GM23338 (cell line): ENCODE results near the gene CPEB2. TPM values are rescaled to one million over a fixed set of nuclear protein-coding genes. Genes with fewer than 3 reads are reported as not detected.

Experiments
- ATAC-seq: fragments of 200-7000 bp; cut with Tn5 transposase; 3 replicates; pipeline ENCODE4 v1.9.1; 2020
- DNase-seq: peaks from one replicate; pipeline ENCODE4 v3.0.0-alpha.2; 2015; ENCODE audit warnings: low spot score
- H2AFZ ChIP-seq: fragments of 200-600 bp; sonication (generic); 2 replicates; pipeline ENCODE4 v1.8.0; 2016; ENCODE audit warnings: antibody characterized with exemption, mild to moderate bottlenecking, moderate library complexity
- H3F3A ChIP-seq: fragments of 200-600 bp; sonication (generic); replicated peaks from 2 replicates; pipeline ENCODE4 v1.8.0; 2017; ENCODE audit warnings: antibody characterized with exemption, mixed run types, low read depth
- H3K27ac ChIP-seq: fragments of 200-600 bp; sonication (generic); 2 replicates; pipeline ENCODE4 v1.6.1; 2016; ENCODE audit warnings: low read depth
- H3K27me3 ChIP-seq: fragments of 200-600 bp; sonication (generic); 2 replicates; pipeline ENCODE4 v1.8.0; 2016; ENCODE audit warnings: mild to moderate bottlenecking, mixed run types, moderate library complexity; ENCODE audit not compliant: insufficient read depth
- H3K36me3 ChIP-seq: fragments of 200-600 bp; sonication (generic); 2 replicates; pipeline ENCODE4 v1.8.0; 2016; ENCODE audit warnings: mild to moderate bottlenecking; ENCODE audit not compliant: insufficient read depth
- H3K4me1 ChIP-seq: fragments of 200-600 bp; sonication (generic); 2 replicates; pipeline ENCODE4 v1.8.0; 2016; ENCODE audit warnings: mild to moderate bottlenecking, moderate library complexity; ENCODE audit not compliant: insufficient read depth
- H3K4me2 ChIP-seq: fragments of 200-600 bp; sonication (generic); 2 replicates; pipeline ENCODE4 v1.7.1; 2017; ENCODE audit warnings: mixed run types
- H3K4me3 ChIP-seq: fragments of 200-600 bp; sonication (generic); 2 replicates; pipeline ENCODE4 v1.6.1; 2016; ENCODE audit warnings: mixed run types
- H3K79me2 ChIP-seq: fragments of 200-600 bp; sonication (generic); replicated peaks from 2 replicates; pipeline ENCODE4 v1.8.0; 2017; ENCODE audit warnings: mild to moderate bottlenecking; ENCODE audit not compliant: insufficient read depth
- H3K9me2 ChIP-seq: fragments of 200-600 bp; sonication (generic); 2 replicates; pipeline ENCODE4 v1.8.0; 2017; ENCODE audit not compliant: insufficient read depth
- H4K20me1 ChIP-seq: fragments of 200-600 bp; sonication (generic); replicated peaks from 2 replicates; pipeline ENCODE4 v1.8.0; 2017; ENCODE audit warnings: mild to moderate bottlenecking; ENCODE audit not compliant: insufficient read depth
- H3K27ac Mint-ChIP-seq: 2 replicates; pipeline ENCODE4 v1.8.0; 2020; ENCODE audit warnings: inconsistent platforms, mild to moderate bottlenecking, moderate library complexity, mixed read lengths
- H3K27me3 Mint-ChIP-seq: 3 replicates; pipeline ENCODE4 v1.8.0; 2022; ENCODE audit warnings: low read depth, mild to moderate bottlenecking, moderate library complexity, mixed read lengths, inconsistent platforms; ENCODE audit not compliant: insufficient read depth, poor library complexity
- H3K36me3 Mint-ChIP-seq: 3 replicates; pipeline ENCODE4 v1.8.0; 2021; ENCODE audit warnings: low read depth, mild to moderate bottlenecking, inconsistent platforms, moderate library complexity, mixed read lengths
- H3K4me1 Mint-ChIP-seq: 3 replicates; pipeline ENCODE4 v1.8.0; 2020; ENCODE audit warnings: mild to moderate bottlenecking, inconsistent platforms, mixed read lengths
- H3K4me3 Mint-ChIP-seq: 3 replicates; pipeline ENCODE4 v1.8.0; 2021; ENCODE audit warnings: moderate library complexity, mild to moderate bottlenecking, inconsistent platforms, mixed read lengths
- H3K9me3 Mint-ChIP-seq: 3 replicates; pipeline ENCODE4 v1.8.0; 2020; ENCODE audit warnings: moderate library complexity, mild to moderate bottlenecking, inconsistent platforms, mixed read lengths
- CREB1 ChIP-seq: fragments of 250-450 bp; sonication (Bioruptor Pico); IDR thresholded peaks from 2 replicates; pipeline ENCODE4 v1.5.0; 2020; ENCODE audit warnings: low read depth, mild to moderate bottlenecking, moderate library complexity
- ETS1 ChIP-seq: IDR thresholded peaks from 2 replicates; pipeline ENCODE4 v1.6.1; 2016; ENCODE audit warnings: antibody characterized with exemption
- EZH2 ChIP-seq: fragments of 200-600 bp; sonication (generic); IDR thresholded peaks from one replicate; pipeline ENCODE4 v1.8.0; 2017; ENCODE audit warnings: antibody characterized with exemption, mild to moderate bottlenecking, low read depth; ENCODE audit not compliant: unreplicated experiment
- EZH2phosphoT487 ChIP-seq: fragments of 200-600 bp; sonication (generic); IDR thresholded peaks from one replicate; pipeline ENCODE4 v1.8.1; 2018; ENCODE audit warnings: antibody characterized with exemption; ENCODE audit not compliant: unreplicated experiment
- JUNB ChIP-seq: IDR thresholded peaks from one replicate; pipeline ENCODE4 v1.6.1; 2016; ENCODE audit warnings: antibody characterized with exemption; ENCODE audit not compliant: unreplicated experiment
- NANOG ChIP-seq: IDR thresholded peaks from 2 replicates; pipeline ENCODE4 v1.6.1; 2016; ENCODE audit warnings: antibody characterized with exemption, borderline replicate concordance
- POLR2AphosphoS5 ChIP-seq: IDR thresholded peaks from 2 replicates; pipeline ENCODE4 v1.6.1; 2016; ENCODE audit warnings: antibody characterized with exemption, low read depth
- STAT1 ChIP-seq: IDR thresholded peaks from one replicate; pipeline ENCODE4 v1.6.1; 2016; ENCODE audit warnings: antibody characterized with exemption; ENCODE audit not compliant: unreplicated experiment
- ZNF114 ChIP-seq: fragments of 250-450 bp; sonication (Bioruptor Pico); IDR thresholded peaks from 2 replicates; pipeline ENCODE4 v1.5.0; 2020; ENCODE audit warnings: mild to moderate bottlenecking, moderate library complexity
- ZNF331 ChIP-seq: fragments of 250-450 bp; sonication (Bioruptor Pico); IDR thresholded peaks from 2 replicates; pipeline ENCODE4 v1.5.0; 2020; ENCODE audit warnings: low read depth, mild to moderate bottlenecking, moderate library complexity
- polyA plus RNA-seq: library from polyadenylated mRNA; unstranded; fragments of >200 nt; fragmentation: Nextera tagmentation; extraction: Ambion mirVana; gene quantifications from 2 replicates; pipeline ENCODE4 v1.2.1, GENCODE V29; 2016
- total RNA-seq: library from RNA; depleted of rRNA; stranded (reverse); fragments of >200 nt; shearing (Covaris generic); gene quantifications from 2 replicates; pipeline ENCODE4 v1.2.3, GENCODE V29; 2014
- TF ChIP-seq, protein P1 (sequence below), 2 experiments: fragments of 200-600 bp in 1 of 2; sonication (generic) in 1 of 2; conservative IDR thresholded peaks; 2 replicates each; pipeline versions ENCODE4 v1.5.1 to v1.6.1; 2016 to 2017; ENCODE audit warnings: antibody characterized with exemption in 2 of 2, low read depth in 2 of 2, mild to moderate bottlenecking in 2 of 2, moderate library complexity in 1 of 2
- TF ChIP-seq, protein P2 (sequence below): IDR thresholded peaks from one replicate; pipeline ENCODE4 v1.6.1; 2018; ENCODE audit warnings: antibody characterized with exemption; ENCODE audit not compliant: unreplicated experiment
- TF ChIP-seq, protein P3 (sequence below): fragments of 250-450 bp; sonication (Bioruptor Pico); IDR thresholded peaks from 2 replicates; pipeline ENCODE4 v1.5.0; 2020; ENCODE audit warnings: mild to moderate bottlenecking, moderate library complexity

CPEB2 gene
- total and polyA plus RNA-seq, 2 experiments from 2014 or later: 0.66 to 2.4 TPM

DNA sequence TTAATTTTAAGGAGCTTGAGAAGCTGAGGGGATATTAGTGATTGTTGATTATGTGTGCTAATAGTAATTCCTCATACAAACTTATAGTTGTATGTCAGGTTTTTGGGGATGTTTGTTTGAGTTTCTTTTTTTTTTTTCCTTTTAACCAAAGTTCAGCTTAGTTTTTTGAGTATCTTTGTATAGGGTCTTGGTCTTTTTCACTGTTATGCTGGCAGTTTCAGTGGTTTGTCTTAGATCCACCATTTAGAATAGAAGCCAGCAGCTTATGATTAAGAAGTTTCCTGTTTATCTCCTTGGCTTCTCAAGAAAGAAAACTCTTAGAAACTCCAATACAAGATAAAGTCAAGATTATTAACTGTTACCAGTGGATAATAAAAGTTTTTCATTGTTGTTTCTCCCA, 16.1 kb downstream of the CPEB2 start:
- H3K79me2 ChIP-seq: no peaks in the 10 kb centered on the region

More for the DNA sequence above, 16.1 kb downstream of the CPEB2 start:
- Mint-ChIP-seq H3K36me3 (no peaks in the 10 kb centered on the region), H3K27ac (no peak overlapping the region), H3K27me3 (no peaks in the 10 kb centered on the region), H3K4me3 (no peak overlapping the region), H3K4me1 (peaks cover 4% of the 10 kb centered on the region; the same call in 2 of the 3 replicates), H3K9me3 (no peaks in the 10 kb centered on the region)
- ATAC-seq: no peak
- H3K27ac ChIP-seq: no peak overlapping the region
- H3F3A ChIP-seq: no peaks in the 10 kb centered on the region
- no peak overlapping the region for H3K4me2 ChIP-seq
- no peak for DNase-seq
- no peaks in the 10 kb centered on the region for H4K20me1 ChIP-seq
- no peaks in the 10 kb centered on the region for H3K36me3 ChIP-seq
- H3K9me2 ChIP-seq: no peaks in the 10 kb centered on the region
- H2AFZ ChIP-seq: no peak overlapping the region
- no peak overlapping the region for H3K4me3 ChIP-seq
- peaks cover 9% of the 10 kb centered on the region; the same call in 1 of the 2 replicates for H3K4me1 ChIP-seq
- no peak for TF ChIP-seq EZH2phosphoT487
- no peak for TF ChIP-seq JUNB
- TF ChIP-seq, protein P1, sequence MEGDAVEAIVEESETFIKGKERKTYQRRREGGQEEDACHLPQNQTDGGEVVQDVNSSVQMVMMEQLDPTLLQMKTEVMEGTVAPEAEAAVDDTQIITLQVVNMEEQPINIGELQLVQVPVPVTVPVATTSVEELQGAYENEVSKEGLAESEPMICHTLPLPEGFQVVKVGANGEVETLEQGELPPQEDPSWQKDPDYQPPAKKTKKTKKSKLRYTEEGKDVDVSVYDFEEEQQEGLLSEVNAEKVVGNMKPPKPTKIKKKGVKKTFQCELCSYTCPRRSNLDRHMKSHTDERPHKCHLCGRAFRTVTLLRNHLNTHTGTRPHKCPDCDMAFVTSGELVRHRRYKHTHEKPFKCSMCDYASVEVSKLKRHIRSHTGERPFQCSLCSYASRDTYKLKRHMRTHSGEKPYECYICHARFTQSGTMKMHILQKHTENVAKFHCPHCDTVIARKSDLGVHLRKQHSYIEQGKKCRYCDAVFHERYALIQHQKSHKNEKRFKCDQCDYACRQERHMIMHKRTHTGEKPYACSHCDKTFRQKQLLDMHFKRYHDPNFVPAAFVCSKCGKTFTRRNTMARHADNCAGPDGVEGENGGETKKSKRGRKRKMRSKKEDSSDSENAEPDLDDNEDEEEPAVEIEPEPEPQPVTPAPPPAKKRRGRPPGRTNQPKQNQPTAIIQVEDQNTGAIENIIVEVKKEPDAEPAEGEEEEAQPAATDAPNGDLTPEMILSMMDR (conservative IDR thresholded peaks at IDR 0.05; ENCODE audit: low read depth in 2 of 2): no peak
- no peak for TF ChIP-seq NANOG
- TF ChIP-seq, protein P2, sequence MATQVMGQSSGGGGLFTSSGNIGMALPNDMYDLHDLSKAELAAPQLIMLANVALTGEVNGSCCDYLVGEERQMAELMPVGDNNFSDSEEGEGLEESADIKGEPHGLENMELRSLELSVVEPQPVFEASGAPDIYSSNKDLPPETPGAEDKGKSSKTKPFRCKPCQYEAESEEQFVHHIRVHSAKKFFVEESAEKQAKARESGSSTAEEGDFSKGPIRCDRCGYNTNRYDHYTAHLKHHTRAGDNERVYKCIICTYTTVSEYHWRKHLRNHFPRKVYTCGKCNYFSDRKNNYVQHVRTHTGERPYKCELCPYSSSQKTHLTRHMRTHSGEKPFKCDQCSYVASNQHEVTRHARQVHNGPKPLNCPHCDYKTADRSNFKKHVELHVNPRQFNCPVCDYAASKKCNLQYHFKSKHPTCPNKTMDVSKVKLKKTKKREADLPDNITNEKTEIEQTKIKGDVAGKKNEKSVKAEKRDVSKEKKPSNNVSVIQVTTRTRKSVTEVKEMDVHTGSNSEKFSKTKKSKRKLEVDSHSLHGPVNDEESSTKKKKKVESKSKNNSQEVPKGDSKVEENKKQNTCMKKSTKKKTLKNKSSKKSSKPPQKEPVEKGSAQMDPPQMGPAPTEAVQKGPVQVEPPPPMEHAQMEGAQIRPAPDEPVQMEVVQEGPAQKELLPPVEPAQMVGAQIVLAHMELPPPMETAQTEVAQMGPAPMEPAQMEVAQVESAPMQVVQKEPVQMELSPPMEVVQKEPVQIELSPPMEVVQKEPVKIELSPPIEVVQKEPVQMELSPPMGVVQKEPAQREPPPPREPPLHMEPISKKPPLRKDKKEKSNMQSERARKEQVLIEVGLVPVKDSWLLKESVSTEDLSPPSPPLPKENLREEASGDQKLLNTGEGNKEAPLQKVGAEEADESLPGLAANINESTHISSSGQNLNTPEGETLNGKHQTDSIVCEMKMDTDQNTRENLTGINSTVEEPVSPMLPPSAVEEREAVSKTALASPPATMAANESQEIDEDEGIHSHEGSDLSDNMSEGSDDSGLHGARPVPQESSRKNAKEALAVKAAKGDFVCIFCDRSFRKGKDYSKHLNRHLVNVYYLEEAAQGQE: no peak
- TF ChIP-seq POLR2AphosphoS5: no peak
- no peak for TF ChIP-seq ZNF331
- TF ChIP-seq STAT1: no peak
- no peak for TF ChIP-seq ETS1
- no peak for TF ChIP-seq CREB1 (CRISPR knock-in tag)
- TF ChIP-seq ZNF114 (CRISPR knock-in tag): no peak
- TF ChIP-seq EZH2: no peak
- TF ChIP-seq, protein P3, sequence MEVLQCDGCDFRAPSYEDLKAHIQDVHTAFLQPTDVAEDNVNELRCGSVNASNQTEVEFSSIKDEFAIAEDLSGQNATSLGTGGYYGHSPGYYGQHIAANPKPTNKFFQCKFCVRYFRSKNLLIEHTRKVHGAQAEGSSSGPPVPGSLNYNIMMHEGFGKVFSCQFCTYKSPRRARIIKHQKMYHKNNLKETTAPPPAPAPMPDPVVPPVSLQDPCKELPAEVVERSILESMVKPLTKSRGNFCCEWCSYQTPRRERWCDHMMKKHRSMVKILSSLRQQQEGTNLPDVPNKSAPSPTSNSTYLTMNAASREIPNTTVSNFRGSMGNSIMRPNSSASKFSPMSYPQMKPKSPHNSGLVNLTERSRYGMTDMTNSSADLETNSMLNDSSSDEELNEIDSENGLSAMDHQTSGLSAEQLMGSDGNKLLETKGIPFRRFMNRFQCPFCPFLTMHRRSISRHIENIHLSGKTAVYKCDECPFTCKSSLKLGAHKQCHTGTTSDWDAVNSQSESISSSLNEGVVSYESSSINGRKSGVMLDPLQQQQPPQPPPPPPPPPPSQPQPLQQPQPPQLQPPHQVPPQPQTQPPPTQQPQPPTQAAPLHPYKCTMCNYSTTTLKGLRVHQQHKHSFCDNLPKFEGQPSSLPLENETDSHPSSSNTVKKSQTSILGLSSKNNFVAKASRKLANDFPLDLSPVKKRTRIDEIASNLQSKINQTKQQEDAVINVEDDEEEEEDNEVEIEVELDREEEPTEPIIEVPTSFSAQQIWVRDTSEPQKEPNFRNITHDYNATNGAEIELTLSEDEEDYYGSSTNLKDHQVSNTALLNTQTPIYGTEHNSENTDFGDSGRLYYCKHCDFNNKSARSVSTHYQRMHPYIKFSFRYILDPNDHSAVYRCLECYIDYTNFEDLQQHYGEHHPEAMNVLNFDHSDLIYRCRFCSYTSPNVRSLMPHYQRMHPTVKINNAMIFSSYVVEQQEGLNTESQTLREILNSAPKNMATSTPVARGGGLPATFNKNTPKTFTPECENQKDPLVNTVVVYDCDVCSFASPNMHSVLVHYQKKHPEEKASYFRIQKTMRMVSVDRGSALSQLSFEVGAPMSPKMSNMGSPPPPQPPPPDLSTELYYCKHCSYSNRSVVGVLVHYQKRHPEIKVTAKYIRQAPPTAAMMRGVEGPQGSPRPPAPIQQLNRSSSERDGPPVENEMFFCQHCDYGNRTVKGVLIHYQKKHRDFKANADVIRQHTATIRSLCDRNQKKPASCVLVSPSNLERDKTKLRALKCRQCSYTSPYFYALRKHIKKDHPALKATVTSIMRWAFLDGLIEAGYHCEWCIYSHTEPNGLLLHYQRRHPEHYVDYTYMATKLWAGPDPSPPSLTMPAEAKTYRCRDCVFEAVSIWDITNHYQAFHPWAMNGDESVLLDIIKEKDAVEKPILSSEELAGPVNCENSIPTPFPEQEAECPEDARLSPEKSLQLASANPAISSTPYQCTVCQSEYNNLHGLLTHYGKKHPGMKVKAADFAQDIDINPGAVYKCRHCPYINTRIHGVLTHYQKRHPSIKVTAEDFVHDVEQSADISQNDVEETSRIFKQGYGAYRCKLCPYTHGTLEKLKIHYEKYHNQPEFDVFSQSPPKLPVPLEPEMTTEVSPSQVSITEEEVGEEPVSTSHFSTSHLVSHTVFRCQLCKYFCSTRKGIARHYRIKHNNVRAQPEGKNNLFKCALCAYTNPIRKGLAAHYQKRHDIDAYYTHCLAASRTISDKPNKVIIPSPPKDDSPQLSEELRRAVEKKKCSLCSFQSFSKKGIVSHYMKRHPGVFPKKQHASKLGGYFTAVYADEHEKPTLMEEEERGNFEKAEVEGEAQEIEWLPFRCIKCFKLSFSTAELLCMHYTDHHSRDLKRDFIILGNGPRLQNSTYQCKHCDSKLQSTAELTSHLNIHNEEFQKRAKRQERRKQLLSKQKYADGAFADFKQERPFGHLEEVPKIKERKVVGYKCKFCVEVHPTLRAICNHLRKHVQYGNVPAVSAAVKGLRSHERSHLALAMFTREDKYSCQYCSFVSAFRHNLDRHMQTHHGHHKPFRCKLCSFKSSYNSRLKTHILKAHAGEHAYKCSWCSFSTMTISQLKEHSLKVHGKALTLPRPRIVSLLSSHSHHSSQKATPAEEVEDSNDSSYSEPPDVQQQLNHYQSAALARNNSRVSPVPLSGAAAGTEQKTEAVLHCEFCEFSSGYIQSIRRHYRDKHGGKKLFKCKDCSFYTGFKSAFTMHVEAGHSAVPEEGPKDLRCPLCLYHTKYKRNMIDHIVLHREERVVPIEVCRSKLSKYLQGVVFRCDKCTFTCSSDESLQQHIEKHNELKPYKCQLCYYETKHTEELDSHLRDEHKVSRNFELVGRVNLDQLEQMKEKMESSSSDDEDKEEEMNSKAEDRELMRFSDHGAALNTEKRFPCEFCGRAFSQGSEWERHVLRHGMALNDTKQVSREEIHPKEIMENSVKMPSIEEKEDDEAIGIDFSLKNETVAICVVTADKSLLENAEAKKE: no peak
- no peaks in the 10 kb centered on the region for H3K27me3 ChIP-seq
